GM04503 (cell line): ENCODE data around the gene GIMAP7.
"Not testable (repeated sequence)": the region's sequence is repeated elsewhere in the genome, so short reads cannot be mapped to it uniquely, and the experiment has no call there.

Source experiments
- DNase-seq: peaks from one replicate; pipeline ENCODE4 v3.0.0-alpha.2; 2012; ENCODE audit warnings: low read depth

GIMAP7 gene

GRCh38 chr7:150514748-150515222, at the start of gene GIMAP7:
Gene GIMAP7, plus strand, starts transcription at chr7:150514872. Its CDS starts 5,103 bp downstream, at chr7:150519975.
- DNase-seq: no peak

GRCh38 chr7:150464962-150465361, 49.7 kb upstream of the GIMAP7 start:
- DNase-seq: no peak

GRCh38 chr7:150465414-150465813, 49.3 kb upstream of the GIMAP7 start:
- no peak for DNase-seq

- no peak for DNase-seq
Measured at GRCh38 chr7:150466477-150466876, 48.2 kb upstream of the GIMAP7 start.

GRCh38 chr7:150468241-150468640, 46.4 kb upstream of the GIMAP7 start:
- no peak for DNase-seq

- DNase-seq: no peak
Measured at GRCh38 chr7:150471886-150472285, 42.8 kb upstream of the GIMAP7 start.

- no peak for DNase-seq
Measured at GRCh38 chr7:150473902-150474301, 40.8 kb upstream of the GIMAP7 start.

GRCh38 chr7:150476285-150476684, 38.4 kb upstream of the GIMAP7 start:
- no peak for DNase-seq

GRCh38 chr7:150476819-150477631, 37.6 kb upstream of the GIMAP7 start:
- DNase-seq: no peak

- no peak for DNase-seq
Measured at GRCh38 chr7:150479023-150479716, 35.5 kb upstream of the GIMAP7 start.

GRCh38 chr7:150481186-150481920, 33.3 kb upstream of the GIMAP7 start:
- DNase-seq: no peak

GRCh38 chr7:150481922-150482321, 32.8 kb upstream of the GIMAP7 start:
- DNase-seq: no peak

- not testable (repeated sequence) for DNase-seq
Measured at GRCh38 chr7:150483514-150483913, 31.2 kb upstream of the GIMAP7 start.

GRCh38 chr7:150484071-150484470, 30.6 kb upstream of the GIMAP7 start:
- not testable (repeated sequence) for DNase-seq

GRCh38 chr7:150487625-150488024, 27.0 kb upstream of the GIMAP7 start:
- DNase-seq: no peak

GRCh38 chr7:150489782-150490181, 24.9 kb upstream of the GIMAP7 start:
- DNase-seq: no peak

GRCh38 chr7:150493442-150493841, 21.2 kb upstream of the GIMAP7 start:
- not testable (repeated sequence) for DNase-seq

GRCh38 chr7:150502519-150502918, 12.2 kb upstream of the GIMAP7 start:
- DNase-seq: no peak

- DNase-seq: no peak
Measured at GRCh38 chr7:150503155-150503554, 11.5 kb upstream of the GIMAP7 start.

GRCh38 chr7:150503581-150503980, 11.1 kb upstream of the GIMAP7 start:
- no peak for DNase-seq

GRCh38 chr7:150507947-150508602, 6.6 kb upstream of the GIMAP7 start:
- no peak for DNase-seq

GRCh38 chr7:150511048-150511447, 3.6 kb upstream of the GIMAP7 start:
- DNase-seq: no peak
